Activated CD4-positive, CD25-positive, alpha-beta regulatory T cell treated with anti-CD3 and anti-CD28 coated beads, Interleukin-2, amount 50 U/mL, for 72 hours (primary cell): ENCODE data around the gene RNU1-3.
"Not testable (repeated sequence)": the region's sequence is repeated elsewhere in the genome, so short reads cannot be mapped to it uniquely, and the experiment has no call there.

Experiments
- DNase-seq: peaks from one replicate; pipeline ENCODE4 v3.0.0; 2021

RNU1-3 gene

DNA sequence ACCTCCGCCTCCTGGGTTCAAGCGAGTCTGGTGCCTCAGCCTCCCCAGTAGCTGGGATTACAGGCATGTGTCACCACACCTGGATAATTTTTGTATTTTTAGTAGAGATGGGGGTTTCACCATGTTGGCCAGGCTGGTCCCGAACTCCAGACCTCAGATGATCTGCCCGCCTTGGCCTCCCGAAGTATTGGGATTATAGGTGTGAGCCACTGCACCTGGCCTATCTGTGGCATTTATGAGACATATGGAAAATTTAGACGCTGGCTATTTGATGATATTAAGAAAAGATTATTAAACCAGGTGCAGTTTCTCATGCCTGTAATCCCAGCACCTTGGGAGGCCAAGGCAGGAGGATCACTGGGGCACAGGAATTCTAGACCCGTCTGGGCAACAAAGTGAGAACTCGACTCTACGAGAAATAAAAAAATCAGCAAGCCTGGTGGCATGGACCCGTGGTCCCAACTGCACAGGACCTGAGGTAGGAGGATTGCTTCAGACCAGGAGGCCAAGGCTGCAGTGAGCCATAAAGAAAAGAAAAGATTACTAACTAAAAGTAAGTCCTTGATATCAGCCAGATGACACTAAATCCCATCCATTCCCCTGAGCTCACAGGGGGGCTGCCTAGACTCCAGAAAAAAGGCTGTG, 30.1 kb downstream of the RNU1-3 start:
- not testable (repeated sequence) for DNase-seq

DNA sequence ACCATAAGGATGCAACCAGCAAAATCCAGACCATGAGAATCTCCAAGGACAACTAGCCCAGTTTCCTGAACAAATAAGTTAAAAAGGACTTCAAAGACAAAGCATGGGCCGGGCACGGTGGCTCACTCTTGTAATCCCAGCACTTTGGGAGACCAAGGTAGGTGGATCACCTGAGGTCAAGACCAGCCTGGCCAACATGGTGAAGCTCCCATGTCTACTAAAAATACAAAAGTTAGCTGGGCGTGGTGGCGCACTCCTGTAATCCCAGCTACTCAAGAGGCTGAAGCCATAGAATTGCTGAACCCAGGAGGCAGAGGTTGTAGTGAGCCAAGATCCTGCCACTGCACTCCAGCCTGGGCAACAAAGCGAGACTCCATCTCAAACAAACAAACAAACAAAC, 30.8 kb downstream of the RNU1-3 start:
- not testable (repeated sequence) for DNase-seq

DNA sequence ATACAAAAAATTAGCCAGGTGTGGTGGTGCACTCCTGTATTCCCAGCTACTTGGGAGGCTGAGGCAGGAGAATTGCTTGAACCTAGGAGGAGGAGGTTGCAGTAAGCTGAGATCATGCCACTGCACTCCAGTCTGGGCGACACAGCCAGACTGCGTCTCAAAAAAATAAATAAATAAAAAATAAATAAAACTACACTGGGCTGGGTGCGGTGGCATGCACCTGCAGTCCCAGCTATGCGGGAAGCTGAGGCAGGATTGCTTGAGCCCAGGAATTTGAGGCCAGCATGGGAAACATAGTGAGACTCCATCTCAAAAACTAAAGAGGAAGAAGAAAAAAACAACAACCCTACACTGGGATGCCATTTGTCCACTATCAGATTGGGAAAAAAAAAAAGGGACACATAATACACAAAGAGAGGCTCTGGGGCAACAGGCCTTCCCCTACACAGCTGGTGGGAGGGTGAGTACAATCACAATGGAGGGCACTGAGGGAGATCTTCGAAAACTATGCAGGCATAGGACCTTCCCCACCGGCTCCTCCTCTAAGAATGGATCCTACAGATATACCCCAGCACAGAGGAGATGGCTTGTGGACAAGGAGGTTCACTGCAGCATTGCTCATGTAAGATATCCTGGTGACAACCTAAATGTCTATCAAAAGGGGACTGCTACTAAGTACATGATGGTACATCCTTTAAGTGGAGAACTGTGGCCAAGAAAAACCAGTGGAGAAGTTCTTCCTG, 33.0 kb downstream of the RNU1-3 start:
- not testable (repeated sequence) for DNase-seq

DNA sequence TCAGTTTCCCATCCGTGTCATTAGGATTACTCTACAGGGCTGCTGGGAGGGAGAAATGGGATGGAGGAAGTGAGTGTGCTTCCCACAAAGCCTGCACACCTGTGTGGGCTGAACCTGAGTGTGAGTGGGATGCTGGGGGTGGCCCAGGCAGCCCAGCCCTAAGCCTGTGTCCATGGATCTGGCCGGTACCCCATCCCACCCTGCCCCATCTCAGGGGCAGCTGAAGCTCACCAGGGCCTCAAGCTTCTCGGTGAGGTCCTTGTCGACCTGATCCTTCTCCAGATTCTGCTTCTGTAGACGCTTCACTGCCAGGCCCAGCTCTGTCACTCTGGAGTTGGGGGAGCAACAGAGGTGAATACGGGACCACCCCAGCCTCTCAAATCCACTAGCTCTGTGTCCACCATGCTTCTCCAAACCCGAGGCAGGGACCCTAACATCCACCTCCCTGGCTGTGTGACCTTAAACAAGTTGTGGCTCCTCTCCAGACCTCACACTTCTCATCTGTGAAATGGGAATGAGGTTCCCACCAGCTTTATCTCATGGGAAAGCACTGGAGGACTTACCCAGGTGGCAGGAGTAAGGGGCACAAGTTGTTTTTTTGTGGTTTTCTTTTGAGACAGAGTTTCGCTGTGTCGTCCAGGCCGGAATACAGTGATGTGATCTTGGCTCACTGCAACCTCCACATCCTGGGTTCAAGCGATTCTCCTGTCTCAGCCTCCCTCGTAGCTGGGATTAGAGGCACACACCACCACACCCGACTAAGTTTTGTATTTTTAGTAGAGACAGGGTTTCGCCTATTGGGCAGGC, 34.5 kb downstream of the RNU1-3 start:
- not testable (repeated sequence) for DNase-seq

DNA sequence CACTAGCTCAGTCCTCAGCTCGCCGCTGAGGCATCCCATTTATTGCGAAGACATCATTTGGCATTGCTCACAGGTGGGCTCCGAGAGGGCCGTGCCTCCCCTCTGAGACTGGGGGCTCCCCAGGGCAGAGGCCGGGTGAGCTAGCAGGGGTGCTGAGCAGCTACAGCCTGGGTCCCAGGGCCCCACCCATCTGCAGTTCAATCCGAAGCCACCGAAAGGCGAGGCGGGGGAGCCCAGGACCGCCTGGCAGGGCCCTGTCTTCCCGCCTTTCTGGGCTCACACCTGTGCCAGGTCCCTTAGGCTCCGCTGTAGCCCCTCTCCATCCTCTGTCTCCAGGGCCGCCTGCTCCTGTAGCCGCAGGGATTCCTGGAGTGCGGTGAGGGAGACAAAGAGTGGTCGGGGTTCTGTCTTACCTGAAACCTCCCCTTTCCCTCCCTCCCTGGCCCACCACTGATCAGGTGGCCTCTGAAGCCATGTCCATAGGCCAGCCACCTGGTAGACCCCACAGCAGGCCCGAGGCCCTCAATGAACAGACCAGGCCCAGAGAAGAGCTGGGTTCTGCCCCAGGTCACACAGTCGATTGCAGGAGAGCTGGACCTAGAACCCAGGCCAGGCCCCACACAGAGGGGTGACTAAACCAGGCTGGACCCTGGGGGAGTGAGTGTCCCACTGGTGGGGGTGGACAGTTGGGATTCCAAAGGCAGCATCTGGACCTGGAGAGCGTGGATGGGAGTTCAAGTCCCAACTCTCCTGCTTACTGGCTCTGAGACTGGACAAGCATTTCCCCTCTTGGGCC, 35.3 kb downstream of the RNU1-3 start:
- DNase-seq: no peak

DNA sequence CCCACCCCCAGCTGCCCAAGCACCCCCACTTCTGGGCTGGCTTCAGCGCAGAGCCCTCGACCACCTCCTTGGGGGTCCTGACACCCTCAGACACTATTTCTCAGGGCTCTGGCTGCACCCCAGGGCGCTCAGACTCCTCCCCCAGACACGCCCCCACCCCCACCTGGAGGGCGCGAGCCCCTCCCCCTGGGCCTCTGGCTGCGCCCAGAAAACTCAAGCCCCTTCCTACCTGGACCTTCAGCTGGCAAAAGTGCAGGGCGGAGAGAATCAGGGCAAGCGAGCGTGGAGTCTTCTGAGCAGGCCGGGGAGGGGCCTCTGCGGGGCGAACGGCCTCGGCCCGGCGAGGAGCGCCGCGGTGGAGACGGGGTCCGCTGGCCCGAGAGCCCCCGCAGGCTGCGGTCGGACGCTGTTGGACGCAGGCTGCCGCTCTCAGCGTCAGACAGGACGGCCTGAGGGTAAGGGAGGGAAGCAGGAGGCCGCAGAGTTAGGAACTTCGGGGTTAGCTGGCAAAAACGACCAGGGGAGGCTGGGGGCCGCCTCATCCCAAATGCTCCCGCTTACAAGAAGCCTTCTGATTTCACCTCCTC, 36.0 kb downstream of the RNU1-3 start:
- no peak for DNase-seq

DNA sequence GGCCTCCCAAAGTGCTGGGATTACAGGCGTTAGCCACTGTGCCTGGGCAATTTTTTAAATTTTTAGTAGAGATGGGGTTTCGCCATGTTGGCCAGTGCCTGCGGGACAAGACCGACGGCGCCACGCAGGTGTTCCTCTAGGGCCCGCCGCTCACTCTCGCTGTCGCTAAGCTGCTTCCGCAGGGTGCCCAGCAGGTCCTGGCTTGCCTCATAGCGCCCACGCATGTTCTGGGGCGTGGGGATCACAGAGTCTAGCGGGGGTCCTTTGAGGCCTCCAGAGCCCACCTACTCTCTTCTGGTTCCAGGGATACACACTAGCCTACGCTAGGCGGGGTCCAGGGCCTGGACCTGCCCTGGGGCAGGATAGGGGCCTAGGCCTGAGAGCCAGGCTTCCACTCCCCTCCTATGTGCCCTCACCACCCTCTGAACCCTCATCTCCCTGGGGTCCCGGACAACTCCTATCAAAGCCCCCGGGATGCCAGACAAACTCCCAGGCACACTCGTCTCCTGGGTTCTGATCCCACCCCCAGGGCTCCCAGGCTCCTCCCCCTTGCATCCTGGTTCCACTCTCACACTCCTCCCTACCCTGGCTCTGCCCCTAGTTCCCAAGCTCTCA, 36.7 kb downstream of the RNU1-3 start:
- DNase-seq: not testable (repeated sequence)

DNA sequence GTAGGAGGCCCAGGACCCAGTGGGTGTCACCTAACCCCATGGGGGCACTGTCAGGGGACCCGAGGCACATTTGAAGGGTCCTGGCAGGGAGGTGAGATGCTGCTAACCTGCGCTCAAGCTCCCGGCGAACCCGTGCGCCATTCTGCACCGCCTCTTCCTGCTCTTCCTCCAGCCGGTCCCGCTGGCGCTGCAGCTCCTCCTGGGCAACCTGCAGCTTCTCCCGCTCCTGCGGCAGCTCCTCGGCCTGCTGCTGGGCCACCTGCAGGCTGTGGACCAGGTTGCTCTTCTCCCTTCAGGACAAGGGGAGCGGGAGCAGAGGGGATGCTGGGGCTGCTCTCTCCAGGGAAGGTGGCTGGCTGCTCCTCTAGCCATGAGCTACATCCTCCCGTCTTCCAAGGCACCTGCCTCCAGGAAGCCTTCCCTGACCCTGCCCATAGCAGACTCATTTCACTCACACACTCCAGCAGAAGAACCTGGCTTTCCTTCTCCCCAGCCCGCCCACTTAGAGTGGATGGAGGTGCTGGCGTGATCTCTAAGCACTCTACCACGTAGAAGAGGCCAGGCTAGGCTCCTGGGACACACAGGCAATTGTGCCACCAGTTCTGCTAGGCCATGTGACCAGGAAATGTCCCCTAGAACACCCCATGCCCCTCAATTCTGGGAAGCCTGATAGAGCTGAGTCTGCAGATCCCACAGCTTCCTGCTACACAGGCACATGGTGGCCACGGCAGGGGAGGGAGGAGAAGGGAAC, 38.2 kb downstream of the RNU1-3 start:
- no peak for DNase-seq

DNA sequence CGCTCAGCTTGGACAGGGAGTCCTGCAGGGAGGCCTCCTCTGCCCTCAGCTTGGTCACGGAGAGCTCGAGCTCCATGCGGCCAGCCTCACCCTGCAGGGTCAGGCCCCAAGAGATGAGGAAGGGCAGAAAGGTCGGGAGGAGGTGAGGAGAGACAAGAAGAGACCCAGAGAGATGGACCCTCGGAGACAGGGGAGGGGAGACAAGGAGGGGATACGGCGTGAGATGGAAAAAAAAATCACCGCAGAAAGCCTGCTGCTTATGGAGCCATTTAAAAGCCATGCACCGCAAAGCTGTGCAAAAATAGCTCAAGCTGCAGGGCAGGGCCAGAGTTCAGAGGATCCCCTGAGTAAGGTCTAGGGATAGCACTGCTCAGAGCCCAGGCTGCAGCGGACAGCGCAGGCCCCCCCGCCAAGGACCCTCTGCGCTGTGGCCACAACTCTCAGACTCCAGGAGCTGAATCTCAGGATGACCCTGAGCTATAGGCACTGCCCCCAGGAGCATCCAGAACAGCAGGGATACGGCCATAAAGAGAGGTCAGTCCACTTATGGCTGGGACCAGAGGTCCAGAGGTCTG, 40.3 kb downstream of the RNU1-3 start:
- not testable (repeated sequence) for DNase-seq

DNA sequence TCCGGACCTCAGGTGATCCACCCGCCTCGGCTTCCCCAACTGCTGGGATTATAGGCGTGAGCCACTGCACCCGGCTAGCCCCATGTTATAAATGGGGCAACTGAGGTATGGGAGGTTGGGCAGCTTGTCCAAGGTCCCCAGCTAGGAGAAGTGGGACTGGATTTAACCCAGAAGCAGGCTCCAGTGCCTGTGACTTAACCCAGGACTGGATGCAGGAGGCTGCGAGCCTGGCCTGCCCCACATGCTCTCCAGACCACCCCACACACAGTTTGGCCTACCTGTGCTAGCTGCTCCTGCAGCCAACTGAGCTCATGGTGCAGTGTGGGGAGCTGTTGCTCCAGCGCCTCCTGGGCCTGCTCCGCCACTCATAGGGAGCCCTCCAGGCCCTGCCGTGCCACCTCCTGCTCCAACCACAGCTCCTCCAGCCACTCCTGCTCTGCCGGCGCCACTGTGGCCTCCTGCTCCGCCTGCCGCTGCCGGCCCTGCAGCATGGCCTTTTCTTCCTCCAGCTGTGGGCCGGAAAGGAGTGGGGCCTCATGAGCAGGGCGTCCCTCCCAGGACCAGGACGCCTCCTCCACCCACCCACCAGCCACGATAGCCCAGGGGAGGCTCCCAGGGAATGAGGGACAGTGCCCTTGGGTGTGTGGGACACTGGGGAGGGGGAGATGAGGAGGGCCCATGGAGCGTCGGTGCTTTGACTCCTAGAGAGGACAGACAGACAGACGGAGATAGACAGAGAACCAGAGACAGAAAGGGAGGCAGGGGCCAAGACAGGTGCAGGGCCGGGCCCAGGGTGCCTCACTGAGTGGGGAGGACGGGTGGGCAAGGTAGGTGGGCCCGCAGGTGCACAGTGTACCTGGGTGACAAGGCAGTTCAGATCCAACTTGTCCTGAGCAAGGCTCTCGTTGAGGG, 41.0 kb downstream of the RNU1-3 start:
- peak; percentile 41 for DNase-seq

DNA sequence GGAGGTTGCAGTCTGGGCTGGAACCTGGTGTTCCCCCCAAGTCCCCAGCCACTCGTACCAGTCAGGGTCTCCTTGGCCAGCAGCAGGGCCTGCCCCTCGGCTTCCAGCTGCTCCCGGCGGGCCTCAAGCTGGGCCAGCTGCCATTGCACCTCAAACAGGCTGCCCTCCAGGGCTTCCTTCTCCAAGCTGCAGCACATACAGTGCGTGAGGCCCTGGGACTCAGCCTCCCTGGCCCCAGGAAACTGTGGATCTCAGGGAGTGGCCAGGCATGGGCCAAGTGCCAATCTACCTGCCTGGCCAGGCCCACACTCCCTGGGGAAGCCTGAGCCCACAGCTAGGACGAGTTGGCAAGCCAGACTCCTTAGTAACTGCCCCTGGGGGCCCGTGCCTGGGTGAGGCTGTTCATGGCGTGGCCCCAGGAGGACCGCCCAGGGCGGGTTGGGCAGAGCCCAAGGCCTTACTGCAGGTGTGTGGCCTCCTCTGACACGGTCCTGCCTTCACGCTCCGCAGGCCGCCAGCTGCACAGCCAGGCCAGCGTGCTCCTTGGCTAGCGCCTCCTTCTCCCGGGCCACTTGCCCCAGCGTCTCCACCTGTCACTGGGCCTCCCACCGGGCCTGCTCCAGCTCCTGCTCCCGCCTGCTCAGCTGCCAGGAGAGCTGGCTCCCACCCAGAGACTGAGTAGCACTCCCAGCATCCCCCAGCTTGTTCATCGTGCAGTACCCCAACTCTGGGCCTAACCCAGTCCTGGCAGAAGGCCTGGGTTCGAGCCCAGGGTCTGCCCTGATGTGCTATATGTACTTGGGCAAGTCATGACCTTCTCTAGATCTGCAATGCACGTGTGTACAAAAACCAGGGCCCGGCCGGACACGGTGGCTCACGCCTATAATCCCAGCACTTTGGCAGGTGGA, 42.7 kb downstream of the RNU1-3 start:
- DNase-seq: peak; percentile 39

DNA sequence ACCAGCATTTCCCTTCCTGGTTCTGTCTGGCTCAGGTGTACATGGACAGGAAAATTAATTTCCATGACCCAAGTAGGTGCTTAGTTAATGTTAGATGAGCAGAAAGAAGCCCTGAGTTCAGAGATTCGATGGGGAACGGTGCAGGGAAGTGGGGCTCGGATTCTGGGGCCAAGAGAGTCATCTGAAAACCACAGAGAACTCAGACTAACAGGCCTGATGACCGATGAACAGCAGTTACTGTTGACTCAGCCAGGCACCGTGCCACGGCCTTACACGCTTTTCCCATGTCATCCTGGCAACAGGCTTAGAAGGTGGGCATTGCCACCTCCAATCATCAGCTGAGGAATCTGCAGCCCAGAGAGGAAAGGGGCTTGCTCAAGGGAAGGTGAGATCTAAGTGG, 43.4 kb downstream of the RNU1-3 start:
- not testable (repeated sequence) for DNase-seq

DNA sequence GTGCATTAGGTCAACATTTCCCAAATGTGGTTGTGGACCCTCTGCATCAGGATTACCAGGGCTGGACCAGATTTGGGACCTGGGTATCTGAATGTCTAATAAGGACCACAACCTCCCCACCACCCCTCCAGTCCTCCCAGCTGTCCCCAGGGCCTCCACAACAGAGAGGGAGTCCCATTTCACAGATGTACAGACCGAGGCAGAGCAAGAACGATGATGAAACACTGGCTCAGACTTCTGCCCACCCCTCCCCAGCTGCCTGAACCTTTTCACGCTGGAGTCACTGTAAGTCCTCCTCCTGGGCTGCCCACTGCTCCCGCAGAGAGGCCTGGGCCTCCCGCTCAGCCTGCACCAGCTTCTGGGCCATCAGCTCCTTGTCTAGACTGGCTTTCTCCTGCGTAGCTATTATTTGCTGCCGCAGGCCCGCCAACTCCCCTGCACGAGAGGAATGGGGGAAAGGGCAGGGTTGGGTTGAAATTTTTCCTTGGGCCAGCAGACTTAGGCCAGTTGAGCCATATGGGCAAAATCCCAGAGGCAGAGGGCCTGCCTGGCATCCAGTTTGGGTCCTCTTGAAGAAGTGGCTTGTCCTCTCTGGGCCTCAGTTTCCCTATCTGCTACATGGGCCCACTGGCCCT, 45.0 kb downstream of the RNU1-3 start:
- peak; percentile 30 for DNase-seq

DNA sequence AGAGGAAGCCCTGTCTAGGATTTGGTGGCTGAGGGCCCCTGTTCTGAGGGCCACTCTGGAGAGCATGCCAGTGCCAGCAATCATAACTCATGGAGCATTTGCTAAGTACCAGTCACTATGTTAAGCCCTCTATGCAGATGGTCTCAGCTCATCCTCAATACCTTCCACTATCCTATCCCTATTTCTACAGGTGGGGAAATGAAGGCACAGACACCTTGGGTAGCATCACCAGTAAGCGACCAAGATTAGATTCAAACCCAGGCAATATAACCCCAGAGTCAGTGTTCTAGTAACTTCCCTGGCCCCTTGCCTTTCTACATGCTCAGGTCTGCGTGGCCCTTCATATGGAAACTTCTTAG, 45.5 kb downstream of the RNU1-3 start:
- DNase-seq: peak; percentile 30

DNA sequence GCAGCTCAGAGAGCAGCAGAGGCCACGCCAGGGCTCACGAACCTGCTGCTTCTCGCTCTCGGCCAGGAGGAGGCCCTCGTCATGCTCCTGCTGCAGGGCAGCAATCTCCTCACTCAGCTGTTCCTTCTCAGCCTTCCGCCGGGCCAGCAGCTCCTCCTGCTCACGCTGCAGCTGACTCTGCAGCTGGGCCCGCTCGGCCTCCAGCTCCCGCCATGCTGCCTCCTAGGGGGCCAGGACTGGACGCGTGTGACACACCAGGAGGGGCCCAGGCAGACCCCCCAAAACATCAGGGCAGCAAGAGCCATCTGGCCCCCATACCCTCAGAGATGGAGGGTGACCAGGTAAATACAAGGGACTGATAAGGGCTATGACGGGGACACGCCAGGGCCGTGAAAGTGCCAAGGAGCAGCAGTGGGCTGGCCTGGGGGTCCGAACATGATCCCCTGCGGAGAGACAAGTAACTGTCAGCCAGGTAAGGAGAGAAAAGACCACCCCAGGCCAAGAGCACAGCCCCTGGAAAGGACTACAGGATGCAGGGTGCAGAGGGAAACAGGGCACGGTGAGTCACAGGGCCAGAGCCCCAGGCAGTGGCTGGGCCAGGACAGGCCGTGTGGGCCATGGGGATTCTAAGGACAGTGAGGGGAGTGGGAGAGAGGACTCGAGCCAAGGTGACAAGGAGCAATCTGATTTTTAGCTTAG, 46.8 kb downstream of the RNU1-3 start:
- peak; percentile 35 for DNase-seq

DNA sequence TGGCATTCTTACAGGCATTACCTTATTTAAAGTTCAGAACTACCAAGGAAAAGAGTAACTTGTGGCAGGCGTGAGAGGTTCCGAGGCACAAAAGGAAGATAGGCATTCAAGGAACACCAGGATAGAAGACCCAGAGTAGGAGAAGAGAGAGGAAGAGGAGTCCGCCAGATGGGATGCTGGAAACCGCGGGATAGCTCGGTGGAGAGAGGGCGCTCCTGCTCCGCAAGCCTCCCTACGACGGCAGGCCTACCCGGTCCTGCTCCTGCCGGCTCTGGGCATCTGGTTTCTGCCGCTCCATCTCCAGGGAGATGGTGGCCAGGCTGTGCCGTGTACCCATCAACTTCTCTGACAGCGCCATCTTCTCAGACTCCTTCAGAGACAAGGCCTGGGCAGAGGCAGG, 48.0 kb downstream of the RNU1-3 start:
- peak; percentile 42 for DNase-seq

DNA sequence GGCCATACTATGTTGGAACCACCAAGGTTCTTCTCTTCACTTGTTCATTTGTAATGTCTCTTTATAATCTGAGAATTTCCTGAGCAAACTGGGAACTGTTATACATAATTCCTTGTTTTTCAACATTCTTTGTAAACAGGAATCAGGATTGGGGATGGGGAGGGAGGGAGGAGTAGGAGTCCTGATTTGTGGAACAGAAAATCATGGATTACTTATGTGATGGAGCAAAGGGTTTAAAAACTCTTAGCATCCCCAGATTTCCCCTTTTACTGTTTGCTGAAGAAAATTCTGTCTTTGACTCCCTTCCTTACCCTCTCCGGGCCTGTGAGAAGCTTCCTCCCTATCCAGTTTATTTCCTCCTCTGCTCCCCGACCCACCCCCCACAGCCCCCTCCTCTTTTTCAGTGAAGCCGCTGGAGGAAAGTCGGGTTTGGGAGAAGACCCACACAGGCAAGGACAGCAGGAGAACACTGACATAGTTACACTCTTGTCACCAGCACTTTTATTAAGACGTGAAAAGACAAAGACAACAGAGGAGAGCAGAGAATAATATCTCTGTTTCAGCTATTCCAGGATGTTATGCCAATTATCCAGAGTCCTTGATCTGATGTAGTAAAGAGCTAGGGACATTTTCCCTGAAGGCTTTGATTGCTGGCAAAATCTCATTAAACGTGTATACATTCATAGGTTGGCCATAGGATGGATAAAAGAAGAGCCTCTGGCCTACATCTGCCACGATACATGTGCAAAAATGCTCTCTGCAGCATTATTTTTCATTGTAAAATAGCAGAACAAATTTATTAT, 48.8 kb downstream of the RNU1-3 start:
- no peak for DNase-seq
